Peyer's patch (tissue), 4 donors: ENCODE results near the gene MAPK1.
"Not testable (repeated sequence)": the region's sequence is repeated elsewhere in the genome, so short reads cannot be mapped to it uniquely, and the experiment has no call there.

Experiments used
- CTCF ChIP-seq, 6 experiments: fragments of 450-650 bp in 4 of 6; fragments of 200-600 bp in 2 of 6; sonication (generic) in 1 of 6; IDR thresholded peaks; one replicate each; pipeline ENCODE4 v1.5.1; 2017 to 2019; ENCODE audit warnings: antibody characterized with exemption in 6 of 6, mild to moderate bottlenecking in 3 of 6, moderate library complexity in 1 of 6
- POLR2A ChIP-seq, 2 donors: fragments of 450-650 bp; IDR thresholded peaks; one replicate each; pipeline ENCODE4 v1.5.1; 2017; ENCODE audit warnings: antibody characterized with exemption in 2 of 2, mild to moderate bottlenecking in 2 of 2, moderate library complexity in 2 of 2

GRCh38 chr22:21724496-21724895 lies 142.9 kb downstream of the MAPK1 start:
- not testable (repeated sequence) for TF ChIP-seq POLR2A, CTCF (IDR thresholded peaks at IDR 0.05)
